Measurements from ENCODE around the gene CACNA1C.
A peak's percentile ranks its signal among the peaks of the same experiment; 100 is the strongest.

The CACNA1C gene

GRCh38 chr12:2481346-2481745 lies 428.6 kb downstream of the CACNA1C start:
- no peak overlapping the region for H3K27ac ChIP-seq
- TF ChIP-seq CTCF (conservative IDR thresholded peaks at IDR 0.05), result no peak

- no peak for TF ChIP-seq CTCF (conservative IDR thresholded peaks at IDR 0.05)
- no peak overlapping the region for H3K27ac ChIP-seq
Measured at GRCh38 chr12:2481951-2482350, 429.2 kb downstream of the CACNA1C start.

GRCh38 chr12:2482938-2483660 lies 430.3 kb downstream of the CACNA1C start:
- H3K27ac ChIP-seq, result peak overlapping the region; percentile 19; the same call in 1 of the 2 replicates
- TF ChIP-seq CTCF (conservative IDR thresholded peaks at IDR 0.05), result no peak

- peak overlapping the region; percentile 19; the same call in 1 of the 2 replicates for H3K27ac ChIP-seq
- TF ChIP-seq CTCF (conservative IDR thresholded peaks at IDR 0.05), result no peak
Measured at GRCh38 chr12:2483713-2484112, 430.9 kb downstream of the CACNA1C start.

- peak overlapping the region; percentile 19; the same call in 1 of the 2 replicates for H3K27ac ChIP-seq
- no peak for TF ChIP-seq CTCF (conservative IDR thresholded peaks at IDR 0.05)
Measured at GRCh38 chr12:2484141-2484776, 431.5 kb downstream of the CACNA1C start.

- H3K27ac ChIP-seq, result no peak overlapping the region
- no peak for TF ChIP-seq CTCF (conservative IDR thresholded peaks at IDR 0.05)
Measured at GRCh38 chr12:2485681-2486080, 432.9 kb downstream of the CACNA1C start.

- TF ChIP-seq CTCF (conservative IDR thresholded peaks at IDR 0.05), result no peak
- H3K27ac ChIP-seq, result no peak overlapping the region
Measured at GRCh38 chr12:2486796-2487195, 434.0 kb downstream of the CACNA1C start.
